Measurements from ENCODE around the gene TTLL10. TPM values are rescaled to one million over a fixed set of nuclear protein-coding genes. Genes with fewer than 3 reads are reported as not detected.

Gene TTLL10
- total RNA-seq, 1 donor from 2014 or later: not detected

GRCh38 chr1:1197188-1197500, 23.5 kb downstream of the TTLL10 start:
- Histone ChIP-seq H3K4me3 (ENCODE audit: low read depth, low read length) (no peak overlapping the region), H3K36me3 (ENCODE audit: control insufficient read depth, insufficient read depth, low read length) (no peaks in the 10 kb centered on the region), H3K27me3 (ENCODE audit: control insufficient read depth, insufficient read depth, low read length) (peaks cover 2% of the 10 kb centered on the region)
- TF ChIP-seq CTCF (IDR thresholded peaks at IDR 0.05; ENCODE audit: insufficient read depth, low read length, severe bottlenecking): no peak
- no peak for DNase-seq (ENCODE audit: low read depth)
- FAIRE-seq: no peak

DNA sequence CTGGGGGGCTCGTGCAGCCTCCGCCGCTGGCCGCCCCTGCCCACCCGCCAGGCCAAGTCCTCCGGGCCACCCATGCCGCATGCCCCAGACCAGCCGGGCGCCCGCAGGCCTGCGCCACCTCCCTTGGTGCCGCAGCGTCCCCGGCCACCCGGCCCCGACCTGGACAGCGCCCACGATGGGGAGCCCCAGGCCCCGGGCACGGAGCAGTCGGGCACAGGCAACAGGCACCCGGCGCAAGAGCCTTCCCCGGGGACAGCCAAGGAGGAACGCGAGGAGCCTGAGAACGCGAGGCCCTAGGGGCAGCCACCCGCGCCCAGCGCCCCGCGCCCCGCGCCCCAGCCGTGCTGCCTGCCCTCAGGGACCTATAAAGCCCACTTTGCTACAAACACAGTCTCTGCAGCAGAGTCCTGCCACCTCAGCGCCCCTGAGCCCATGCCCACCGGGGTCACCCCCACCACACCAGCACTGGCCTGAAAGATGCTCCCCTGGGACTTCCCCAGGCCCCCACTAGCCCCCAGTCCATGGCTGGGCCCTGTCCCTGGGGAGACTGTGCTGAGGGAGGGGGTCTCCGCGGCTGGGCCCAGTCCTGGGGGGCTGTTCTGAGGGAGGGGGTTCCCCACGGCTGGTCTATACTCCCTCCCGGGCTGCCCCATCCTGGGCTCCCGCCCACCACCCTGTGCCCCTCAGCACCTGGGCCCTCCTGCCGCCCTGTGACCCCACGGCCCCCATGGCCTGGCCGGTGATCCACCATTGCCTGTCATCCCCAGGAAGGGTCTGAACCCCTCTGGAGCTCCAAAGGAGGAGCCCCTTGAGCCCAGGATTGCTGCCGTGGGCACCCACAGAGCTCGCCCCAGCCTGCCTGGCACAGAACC, 24.1 kb downstream of the TTLL10 start:
- no peaks in the 10 kb centered on the region for H3K36me3 ChIP-seq (ENCODE audit: control insufficient read depth, insufficient read depth, low read length)
- no peak for DNase-seq (ENCODE audit: low read depth)
- no peak for FAIRE-seq
- no peak for TF ChIP-seq CTCF (IDR thresholded peaks at IDR 0.05; ENCODE audit: insufficient read depth, low read length, severe bottlenecking)
- H3K4me3 ChIP-seq (ENCODE audit: low read depth, low read length): no peak overlapping the region
- peaks cover 2% of the 10 kb centered on the region for H3K27me3 ChIP-seq (ENCODE audit: control insufficient read depth, insufficient read depth, low read length)

GRCh38 chr1:1198423-1199140, 24.9 kb downstream of the TTLL10 start:
- no peak overlapping the region for H3K4me3 ChIP-seq (ENCODE audit: low read depth, low read length)
- peaks cover 2% of the 10 kb centered on the region for H3K27me3 ChIP-seq (ENCODE audit: control insufficient read depth, insufficient read depth, low read length)
- FAIRE-seq: no peak
- DNase-seq (ENCODE audit: low read depth): no peak
- TF ChIP-seq CTCF (IDR thresholded peaks at IDR 0.05; ENCODE audit: insufficient read depth, low read length, severe bottlenecking): no peak
- no peaks in the 10 kb centered on the region for H3K36me3 ChIP-seq (ENCODE audit: control insufficient read depth, insufficient read depth, low read length)

GRCh38 chr1:1199141-1199960, 25.7 kb downstream of the TTLL10 start:
- no peak for TF ChIP-seq CTCF (IDR thresholded peaks at IDR 0.05; ENCODE audit: insufficient read depth, low read length, severe bottlenecking)
- Histone ChIP-seq H3K4me3 (ENCODE audit: low read depth, low read length) (no peak overlapping the region), H3K27me3 (ENCODE audit: control insufficient read depth, insufficient read depth, low read length) (peaks cover 2% of the 10 kb centered on the region), H3K36me3 (ENCODE audit: control insufficient read depth, insufficient read depth, low read length) (no peaks in the 10 kb centered on the region)
- DNase-seq (ENCODE audit: low read depth) (no peak), FAIRE-seq (no peak)

DNA sequence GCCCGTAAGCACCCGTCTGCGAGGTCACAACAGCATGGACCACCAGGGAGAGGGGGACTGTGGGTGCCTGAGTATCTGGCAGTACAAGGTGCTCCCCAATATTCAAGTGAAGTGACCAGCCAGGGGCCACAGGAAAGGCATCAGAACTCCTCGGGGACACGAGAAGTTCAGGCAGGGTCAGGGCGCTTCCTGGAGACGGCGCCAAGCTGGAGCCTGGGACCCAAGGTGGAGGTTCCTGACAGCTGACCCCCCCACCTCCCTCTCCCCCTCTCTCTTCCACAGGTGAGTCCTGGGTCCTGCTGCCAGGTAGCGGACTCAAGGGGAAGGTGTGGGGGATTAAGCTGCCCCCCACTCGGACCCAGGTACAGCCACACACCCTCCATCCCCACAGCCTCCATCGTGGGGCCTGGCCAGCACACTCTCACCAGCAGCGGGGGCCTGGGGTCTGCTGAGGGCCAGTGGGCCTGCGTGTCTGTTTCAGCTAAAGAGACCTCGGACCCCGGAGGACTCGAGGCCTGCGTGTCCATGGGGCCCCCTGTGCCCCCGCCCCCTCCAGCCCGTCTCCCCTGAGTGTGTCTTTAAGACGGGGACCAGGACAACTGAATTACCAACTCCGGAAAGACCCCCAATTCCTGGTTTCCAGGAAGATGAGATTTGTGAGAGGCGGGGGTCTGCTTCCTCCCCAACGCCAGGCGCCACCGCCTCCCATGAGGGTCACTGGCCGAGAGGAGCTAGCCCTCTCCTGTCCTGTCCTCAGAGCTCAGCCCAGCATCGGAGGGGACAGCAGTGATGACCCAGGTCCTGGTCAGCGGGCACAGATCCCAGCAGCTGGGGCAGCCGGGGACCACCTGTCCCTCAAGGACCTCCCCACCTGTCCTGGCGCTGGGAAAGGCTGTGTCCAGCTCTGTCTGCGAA, 26.5 kb downstream of the TTLL10 start:
- no peak for TF ChIP-seq CTCF (IDR thresholded peaks at IDR 0.05; ENCODE audit: insufficient read depth, low read length, severe bottlenecking)
- Histone ChIP-seq H3K36me3 (ENCODE audit: control insufficient read depth, insufficient read depth, low read length) (no peaks in the 10 kb centered on the region), H3K27me3 (ENCODE audit: control insufficient read depth, insufficient read depth, low read length) (peaks cover 2% of the 10 kb centered on the region), H3K4me3 (ENCODE audit: low read depth, low read length) (no peak overlapping the region)
- DNase-seq (ENCODE audit: low read depth) (no peak), FAIRE-seq (no peak)
